ENCODE data around the gene HDAC9.

The HDAC9 gene

DNA sequence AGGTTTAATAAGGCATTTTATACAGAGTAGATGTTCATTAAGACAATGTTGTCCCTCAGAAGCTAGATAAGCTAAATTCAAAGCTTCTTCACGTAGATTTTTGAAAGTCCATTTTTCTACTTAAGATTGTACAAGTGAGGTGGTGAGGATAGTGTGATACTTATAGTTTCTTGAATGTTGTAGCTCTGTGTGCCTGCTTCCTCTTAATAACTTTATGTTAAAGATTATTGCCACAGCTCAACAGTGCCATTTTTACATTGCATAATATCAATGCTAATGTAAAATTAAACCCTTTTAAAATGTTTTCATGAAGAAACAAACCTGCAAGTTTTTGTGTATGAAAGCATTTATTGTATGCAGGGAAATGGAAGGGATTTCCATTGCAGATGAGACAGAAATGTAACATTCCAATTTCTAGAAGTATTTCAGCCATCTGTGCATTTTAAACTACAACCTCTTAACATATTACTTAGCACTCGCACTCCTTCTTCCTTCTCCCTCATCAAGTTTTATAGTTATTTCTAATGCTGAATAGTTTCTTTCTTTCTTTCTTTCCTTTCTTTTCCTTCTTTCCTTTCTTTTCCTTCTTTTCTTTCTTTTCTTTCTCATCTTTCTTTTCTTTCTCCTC lies 409.9 kb downstream of the HDAC9 start:
- CTCF ChIA-PET: no interaction called here
- POLR2A ChIA-PET: no interaction called here
- no peak overlapping the region for H3K4me3 ChIP-seq (ENCODE audit: low read depth, low read length)
- TF ChIP-seq, protein P1, sequence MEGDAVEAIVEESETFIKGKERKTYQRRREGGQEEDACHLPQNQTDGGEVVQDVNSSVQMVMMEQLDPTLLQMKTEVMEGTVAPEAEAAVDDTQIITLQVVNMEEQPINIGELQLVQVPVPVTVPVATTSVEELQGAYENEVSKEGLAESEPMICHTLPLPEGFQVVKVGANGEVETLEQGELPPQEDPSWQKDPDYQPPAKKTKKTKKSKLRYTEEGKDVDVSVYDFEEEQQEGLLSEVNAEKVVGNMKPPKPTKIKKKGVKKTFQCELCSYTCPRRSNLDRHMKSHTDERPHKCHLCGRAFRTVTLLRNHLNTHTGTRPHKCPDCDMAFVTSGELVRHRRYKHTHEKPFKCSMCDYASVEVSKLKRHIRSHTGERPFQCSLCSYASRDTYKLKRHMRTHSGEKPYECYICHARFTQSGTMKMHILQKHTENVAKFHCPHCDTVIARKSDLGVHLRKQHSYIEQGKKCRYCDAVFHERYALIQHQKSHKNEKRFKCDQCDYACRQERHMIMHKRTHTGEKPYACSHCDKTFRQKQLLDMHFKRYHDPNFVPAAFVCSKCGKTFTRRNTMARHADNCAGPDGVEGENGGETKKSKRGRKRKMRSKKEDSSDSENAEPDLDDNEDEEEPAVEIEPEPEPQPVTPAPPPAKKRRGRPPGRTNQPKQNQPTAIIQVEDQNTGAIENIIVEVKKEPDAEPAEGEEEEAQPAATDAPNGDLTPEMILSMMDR (IDR thresholded peaks at IDR 0.05; ENCODE audit: insufficient read depth, low read length, missing control alignments): no peak
- no peak for DNase-seq (ENCODE audit: low read depth, low spot score)

DNA sequence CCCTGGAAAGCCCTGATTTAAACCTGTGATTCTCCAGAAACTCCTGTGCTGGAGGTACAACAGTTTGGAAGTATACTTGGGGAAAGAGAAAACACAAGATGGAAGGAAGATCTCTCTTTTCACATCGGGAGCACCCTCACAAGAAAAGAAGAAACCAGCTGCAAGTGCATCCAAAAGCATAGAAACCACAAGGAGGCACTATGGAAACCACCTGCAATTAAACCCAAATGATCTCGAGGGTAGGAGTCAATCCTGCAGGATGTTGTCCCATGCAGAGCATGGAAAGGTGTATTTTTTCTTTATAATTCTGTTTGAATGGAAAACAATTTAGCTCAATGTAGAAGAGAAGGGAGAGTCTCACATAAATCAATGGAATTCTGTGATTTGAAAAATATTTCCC lies 411.4 kb downstream of the HDAC9 start:
- ChIA-PET CTCF (interaction anchor here (0.8 kb wide), 1 partner anchor 8 kb away, joined by 3 read pairs; no protein-coding TSS in a partner anchor), POLR2A (no interaction called here)
- DNase-seq (ENCODE audit: low read depth, low spot score): no peak
- H3K4me3 ChIP-seq (ENCODE audit: low read depth, low read length): no peak overlapping the region
- TF ChIP-seq, protein P1 (IDR thresholded peaks at IDR 0.05; ENCODE audit: insufficient read depth, low read length, missing control alignments): no peak

DNA sequence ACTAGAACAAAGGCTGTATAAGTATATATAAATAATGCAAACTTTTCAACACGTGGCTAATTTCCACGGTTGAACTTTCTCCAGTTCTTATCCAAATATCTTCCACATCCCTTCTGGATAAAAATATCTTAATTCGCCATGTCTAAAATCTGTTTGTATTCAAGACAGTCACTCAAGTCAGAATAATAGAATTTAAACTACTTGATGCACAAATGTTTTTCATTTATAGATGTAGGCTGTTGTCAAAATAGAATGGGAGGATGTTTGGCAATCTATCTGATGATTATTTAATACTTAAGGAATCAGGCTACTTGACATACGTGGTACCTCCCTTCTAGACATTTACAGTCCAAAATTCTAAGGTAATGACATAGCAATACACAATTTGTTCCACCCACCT lies 417.6 kb downstream of the HDAC9 start:
- H3K4me3 ChIP-seq (ENCODE audit: low read depth, low read length): no peak overlapping the region
- ChIA-PET POLR2A (no interaction called here), CTCF (no interaction called here)
- TF ChIP-seq, protein P1 (IDR thresholded peaks at IDR 0.05; ENCODE audit: insufficient read depth, low read length, missing control alignments): no peak
- no peak for DNase-seq (ENCODE audit: low read depth, low spot score)

- H3K4me3 ChIP-seq (ENCODE audit: low read depth, low read length): no peak overlapping the region
- no peak for DNase-seq (ENCODE audit: low read depth, low spot score)
- POLR2A ChIA-PET: no interaction called here
- TF ChIP-seq, protein P1 (IDR thresholded peaks at IDR 0.05; ENCODE audit: insufficient read depth, low read length, missing control alignments): no peak
- CTCF ChIA-PET: no interaction called here
These were observed 421.3 kb downstream of the HDAC9 start for GRCh38 chr7:18916826-18917225.

DNA sequence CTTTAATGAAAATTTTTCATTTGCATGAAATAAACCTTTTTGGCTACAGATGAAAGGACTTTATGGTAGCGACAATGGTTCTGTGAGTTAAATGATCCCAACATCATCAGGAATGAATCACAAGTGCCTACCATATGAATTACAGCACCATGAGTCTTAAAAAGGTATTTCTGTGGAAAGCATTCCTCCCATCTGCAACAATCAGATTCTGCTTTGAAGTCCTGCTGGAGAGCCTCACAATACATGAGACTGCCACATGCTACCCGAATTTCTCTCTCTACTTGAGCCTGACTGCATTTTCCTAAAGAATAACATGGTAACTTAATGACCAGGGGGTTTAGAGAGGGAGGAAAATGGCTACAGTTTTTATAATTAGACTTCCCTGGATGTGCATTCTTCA lies 431.6 kb downstream of the HDAC9 start:
- TF ChIP-seq, protein P1 (IDR thresholded peaks at IDR 0.05; ENCODE audit: insufficient read depth, low read length, missing control alignments): no peak
- ChIA-PET POLR2A (no interaction called here), CTCF (no interaction called here)
- peak; percentile 31 for DNase-seq (ENCODE audit: low read depth, low spot score)
- H3K4me3 ChIP-seq (ENCODE audit: low read depth, low read length): no peak overlapping the region

- peak; percentile 44 for DNase-seq (ENCODE audit: low read depth, low spot score)
- H3K4me3 ChIP-seq (ENCODE audit: low read depth, low read length): no peak overlapping the region
- ChIA-PET POLR2A (no interaction called here), CTCF (no interaction called here)
- TF ChIP-seq, protein P1 (IDR thresholded peaks at IDR 0.05; ENCODE audit: insufficient read depth, low read length, missing control alignments): no peak
These were observed 440.7 kb downstream of the HDAC9 start for GRCh38 chr7:18936265-18936664.

All from AG04449 (cell line).